IPS-20b (cell line): Measurements from ENCODE around the gene TXLNA.

Experiments
- H3K27ac ChIP-seq: one replicate; pipeline ENCODE4 v1.5.1; 2013; ENCODE audit warnings: low read length
- H3K27me3 ChIP-seq: 2 replicates; pipeline ENCODE4 v1.6.1; 2013; ENCODE audit warnings: mild to moderate bottlenecking, low read length, inconsistent platforms; ENCODE audit not compliant: insufficient read depth
- H3K36me3 ChIP-seq: 2 replicates; pipeline ENCODE4 v1.6.1; 2013; ENCODE audit warnings: low read depth, mild to moderate bottlenecking, inconsistent platforms, low read length, moderate library complexity; ENCODE audit not compliant: insufficient read depth
- H3K4me1 ChIP-seq: 2 replicates; pipeline ENCODE4 v1.6.1; 2013; ENCODE audit warnings: mild to moderate bottlenecking, control low read depth, inconsistent platforms, low read length, moderate library complexity; ENCODE audit not compliant: insufficient read depth
- H3K4me3 ChIP-seq: 2 replicates; pipeline ENCODE4 v1.5.1; 2013; ENCODE audit warnings: mild to moderate bottlenecking, low read length, inconsistent platforms
- H3K9ac ChIP-seq: 2 replicates; pipeline ENCODE4 v1.6.1; 2013; ENCODE audit warnings: low read depth, mild to moderate bottlenecking, inconsistent platforms, low read length, moderate library complexity
- H3K9me3 ChIP-seq: 2 replicates; pipeline ENCODE4 v1.6.1; 2013; ENCODE audit warnings: mild to moderate bottlenecking, low read depth, low read length, inconsistent platforms; ENCODE audit not compliant: insufficient read depth

TXLNA gene

GRCh38 chr1:32186491-32186890 is 7.0 kb downstream of the TXLNA start:
- Histone ChIP-seq H3K27ac (no peak overlapping the region), H3K27me3 (no peaks in the 10 kb centered on the region), H3K4me1 (no peaks in the 10 kb centered on the region), H3K9ac (no peak overlapping the region), H3K4me3 (no peak overlapping the region), H3K36me3 (peaks cover 91% of the 10 kb centered on the region), H3K9me3 (no peaks in the 10 kb centered on the region)

- Histone ChIP-seq H3K9ac (no peak overlapping the region), H3K4me1 (no peaks in the 10 kb centered on the region), H3K36me3 (peaks cover 91% of the 10 kb centered on the region), H3K4me3 (no peak overlapping the region), H3K27me3 (no peaks in the 10 kb centered on the region), H3K9me3 (no peaks in the 10 kb centered on the region), H3K27ac (no peak overlapping the region)
Measured at GRCh38 chr1:32187850-32188249, 8.4 kb downstream of the TXLNA start.

GRCh38 chr1:32192220-32192948 is 12.9 kb downstream of the TXLNA start:
- Histone ChIP-seq H3K36me3 (peaks cover 100% of the 10 kb centered on the region), H3K9ac (no peak overlapping the region), H3K4me1 (no peaks in the 10 kb centered on the region), H3K27ac (no peak overlapping the region), H3K4me3 (no peak overlapping the region), H3K27me3 (no peaks in the 10 kb centered on the region), H3K9me3 (no peaks in the 10 kb centered on the region)

- Histone ChIP-seq H3K27ac (no peak overlapping the region), H3K4me3 (no peak overlapping the region), H3K9ac (no peak overlapping the region), H3K9me3 (no peaks in the 10 kb centered on the region), H3K4me1 (peaks cover 15% of the 10 kb centered on the region; the same call in 1 of the 2 replicates), H3K27me3 (no peaks in the 10 kb centered on the region), H3K36me3 (peaks cover 89% of the 10 kb centered on the region)
Measured at GRCh38 chr1:32194984-32195383, 15.5 kb downstream of the TXLNA start.

GRCh38 chr1:32195531-32195930 is 16.1 kb downstream of the TXLNA start:
- peaks cover 84% of the 10 kb centered on the region for H3K36me3 ChIP-seq

GRCh38 chr1:32195972-32196823 is 16.7 kb downstream of the TXLNA start:
- Histone ChIP-seq H3K27me3 (no peaks in the 10 kb centered on the region), H3K4me3 (no peak overlapping the region), H3K36me3 (peaks cover 77% of the 10 kb centered on the region), H3K27ac (no peak overlapping the region), H3K9ac (no peak overlapping the region), H3K9me3 (no peaks in the 10 kb centered on the region), H3K4me1 (peaks cover 16% of the 10 kb centered on the region; the same call in 1 of the 2 replicates)

More at GRCh38 chr1:32195531-32195930, 16.1 kb downstream of the TXLNA start:
- Histone ChIP-seq H3K9ac (no peak overlapping the region), H3K27ac (no peak overlapping the region), H3K9me3 (no peaks in the 10 kb centered on the region), H3K27me3 (no peaks in the 10 kb centered on the region), H3K4me1 (peaks cover 16% of the 10 kb centered on the region; the same call in 1 of the 2 replicates), H3K4me3 (no peak overlapping the region)

- H3K27ac ChIP-seq, result no peak overlapping the region
- H3K9me3 ChIP-seq, result no peaks in the 10 kb centered on the region
- peaks cover 22% of the 10 kb centered on the region; the same call in 1 of the 2 replicates for H3K4me1 ChIP-seq
- peaks cover 68% of the 10 kb centered on the region for H3K36me3 ChIP-seq
- H3K27me3 ChIP-seq, result 0 out of 2 replicates have a peak, but pooled peaks cover 3% of the 10 kb centered on the region
- no peak overlapping the region for H3K4me3 ChIP-seq
- H3K9ac ChIP-seq, result no peak overlapping the region
Measured at GRCh38 chr1:32197074-32197473, 17.6 kb downstream of the TXLNA start.

GRCh38 chr1:32197837-32198236 is 18.4 kb downstream of the TXLNA start:
- peaks cover 22% of the 10 kb centered on the region; the same call in 1 of the 2 replicates for H3K4me1 ChIP-seq
- H3K9me3 ChIP-seq, result no peaks in the 10 kb centered on the region
- H3K27me3 ChIP-seq, result 0 out of 2 replicates have a peak, but pooled peaks cover 7% of the 10 kb centered on the region
- H3K4me3 ChIP-seq, result no peak overlapping the region
- no peak overlapping the region for H3K9ac ChIP-seq
- peaks cover 60% of the 10 kb centered on the region for H3K36me3 ChIP-seq
- no peak overlapping the region for H3K27ac ChIP-seq

GRCh38 chr1:32198237-32199042 is 19.0 kb downstream of the TXLNA start:
- H3K4me1 ChIP-seq, result peaks cover 22% of the 10 kb centered on the region; the same call in 1 of the 2 replicates
- H3K27me3 ChIP-seq, result 0 out of 2 replicates have a peak, but pooled peaks cover 7% of the 10 kb centered on the region
- no peak overlapping the region for H3K27ac ChIP-seq
- no peak overlapping the region for H3K9ac ChIP-seq
- peaks cover 54% of the 10 kb centered on the region for H3K36me3 ChIP-seq
- no peaks in the 10 kb centered on the region for H3K9me3 ChIP-seq
- no peak overlapping the region for H3K4me3 ChIP-seq

GRCh38 chr1:32199043-32199716 is 19.7 kb downstream of the TXLNA start:
- H3K27me3 ChIP-seq, result peaks cover 14% of the 10 kb centered on the region
- peaks cover 47% of the 10 kb centered on the region for H3K36me3 ChIP-seq
- no peak overlapping the region for H3K9ac ChIP-seq
- no peaks in the 10 kb centered on the region for H3K9me3 ChIP-seq
- H3K4me1 ChIP-seq, result peaks cover 22% of the 10 kb centered on the region; the same call in 1 of the 2 replicates
- no peak overlapping the region for H3K27ac ChIP-seq
- peak overlapping the region; percentile 34; the same call in 1 of the 2 replicates for H3K4me3 ChIP-seq

GRCh38 chr1:32199717-32200072 is 20.2 kb downstream of the TXLNA start:
- H3K36me3 ChIP-seq, result peaks cover 42% of the 10 kb centered on the region
- H3K27me3 ChIP-seq, result peaks cover 20% of the 10 kb centered on the region
- peak overlapping the region; percentile 71 for H3K4me3 ChIP-seq
- no peak overlapping the region for H3K27ac ChIP-seq
- peaks cover 22% of the 10 kb centered on the region; the same call in 1 of the 2 replicates for H3K4me1 ChIP-seq
- no peaks in the 10 kb centered on the region for H3K9me3 ChIP-seq
- H3K9ac ChIP-seq, result peak overlapping the region; percentile 46; the same call in 1 of the 2 replicates
